H1 (cell line): ENCODE measurements around the gene PIF1.

Experiments used
- BRCA1 ChIP-seq: IDR thresholded peaks from 2 replicates; pipeline ENCODE4 v1.6.1; 2012; ENCODE audit warnings: low read depth, low read length, improper control_type of control experiment
- CEBPB ChIP-seq: IDR thresholded peaks from 2 replicates; pipeline ENCODE4 v1.6.1; 2012; ENCODE audit warnings: low read depth, low read length
- CHD2 ChIP-seq: IDR thresholded peaks from 2 replicates; pipeline ENCODE4 v1.6.1; 2012; ENCODE audit warnings: low read length, improper control_type of control experiment
- CTCF ChIP-seq, 3 experiments: IDR thresholded peaks; 1 replicate in 2 of 3; 2 replicates in 1 of 3; pipeline versions ENCODE4 v1.5.1 to v1.6.1; 2011; ENCODE audit warnings: low read length in 3 of 3, mild to moderate bottlenecking in 3 of 3, inconsistent platforms in 2 of 3, low read depth in 1 of 3, moderate library complexity in 1 of 3; ENCODE audit not compliant: insufficient read depth in 1 of 3; ENCODE audit errors: control extremely low read depth in 1 of 3
- EP300 ChIP-seq, 2 experiments: IDR thresholded peaks; 1 replicate in 1 of 2; 2 replicates in 1 of 2; pipeline ENCODE4 v1.6.1; 2011 to 2012; ENCODE audit warnings: low read depth in 2 of 2, low read length in 2 of 2, mild to moderate bottlenecking in 2 of 2, borderline replicate concordance in 1 of 2, inconsistent platforms in 1 of 2, moderate library complexity in 1 of 2
- KDM1A ChIP-seq: fragments of 200-600, 300-600 bp; sonication (generic); IDR thresholded peaks from 2 replicates; pipeline ENCODE4 v1.7.1; 2016; ENCODE audit warnings: mild to moderate bottlenecking, low read length, borderline replicate concordance
- MAX ChIP-seq: IDR thresholded peaks from 2 replicates; pipeline ENCODE4 v1.6.1; 2012; ENCODE audit warnings: inconsistent platforms
- POLR2A ChIP-seq, 2 experiments: IDR thresholded peaks; 1 replicate in 1 of 2; 2 replicates in 1 of 2; pipeline ENCODE4 v1.6.1; 2011; ENCODE audit warnings: low read depth in 2 of 2, low read length in 2 of 2, mild to moderate bottlenecking in 2 of 2; ENCODE audit errors: control extremely low read depth in 1 of 2
- POLR2AphosphoS5 ChIP-seq: IDR thresholded peaks from 2 replicates; pipeline ENCODE4 v1.6.1; 2011; ENCODE audit warnings: low read depth, low read length
- RAD21 ChIP-seq, 2 experiments: IDR thresholded peaks in 1 of 2; conservative IDR thresholded peaks in 1 of 2; 2 replicates each; pipeline ENCODE4 v1.6.1; 2011; ENCODE audit warnings: low read depth in 2 of 2, low read length in 2 of 2, improper control_type of control experiment in 1 of 2, inconsistent platforms in 1 of 2, mild to moderate bottlenecking in 1 of 2, moderate library complexity in 1 of 2
- TAF1 ChIP-seq: IDR thresholded peaks from 2 replicates; pipeline ENCODE4 v1.6.1; 2011; ENCODE audit warnings: mild to moderate bottlenecking, low read depth, low read length

GRCh38 chr15:64858021-64858575 lies 32.7 kb upstream of the PIF1 start:
- TF ChIP-seq KDM1A: no peak
- TF ChIP-seq CTCF (IDR thresholded peaks at IDR 0.05; ENCODE audit: control extremely low read depth in 1 of 3, insufficient read depth in 1 of 3, low read depth in 1 of 3, low read length in 3 of 3): no peak
- no peak for TF ChIP-seq RAD21 (IDR thresholded peaks at IDR 0.05 in 1 of 2, conservative IDR thresholded peaks at IDR 0.05 in 1 of 2; ENCODE audit: low read depth in 2 of 2, low read length in 2 of 2)
- TF ChIP-seq POLR2A (IDR thresholded peaks at IDR 0.05; ENCODE audit: control extremely low read depth in 1 of 2, low read depth in 2 of 2, low read length in 2 of 2): no peak
- no peak for TF ChIP-seq CHD2
- no peak for TF ChIP-seq POLR2AphosphoS5
- TF ChIP-seq TAF1: no peak
- TF ChIP-seq MAX: no peak
- TF ChIP-seq BRCA1: no peak
- TF ChIP-seq CEBPB: no peak
- no peak for TF ChIP-seq EP300 (IDR thresholded peaks at IDR 0.05; ENCODE audit: borderline replicate concordance in 1 of 2, low read depth in 2 of 2, low read length in 2 of 2)
